HG02642 (cell line): ENCODE measurements around the gene SRMS.

Experiments
- ATAC-seq: cut with Tn5 transposase; IDR thresholded peaks from one replicate; pipeline ENCODE4 v1.9.1; 2021; ENCODE audit warnings: mild to moderate bottlenecking; ENCODE audit not compliant: unreplicated experiment, poor library complexity

The SRMS gene

DNA sequence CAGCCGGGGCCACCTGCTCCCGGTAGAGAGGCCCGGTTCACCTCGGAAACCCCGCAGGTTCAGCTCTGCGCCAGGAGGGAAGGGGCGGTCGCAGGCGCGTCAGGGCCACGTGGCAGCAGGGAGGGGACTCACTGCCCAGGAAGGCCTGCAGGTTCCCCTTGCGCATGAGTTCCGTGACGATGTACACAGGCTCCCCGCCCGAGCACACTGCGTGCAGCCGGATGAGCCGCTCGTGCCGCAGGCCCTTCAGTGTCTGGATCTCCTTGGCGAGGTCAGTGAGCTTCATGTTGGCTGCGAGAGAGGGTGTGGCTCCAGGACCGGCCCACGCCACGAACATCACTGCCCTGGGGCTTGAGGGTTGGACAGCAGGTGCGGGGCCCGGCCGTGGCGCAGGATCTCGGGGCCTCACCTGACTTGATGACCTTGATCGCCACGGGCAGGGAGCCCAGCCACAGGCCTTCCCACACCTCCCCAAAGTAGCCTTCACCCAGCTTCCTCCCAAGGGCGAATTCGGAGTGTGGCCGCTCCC is 5.5 kb downstream of the SRMS start:
- ATAC-seq: no peak

GRCh38 chr20:63541371-63541770 is 6.2 kb downstream of the SRMS start:
- ATAC-seq: no peak

GRCh38 chr20:63540417-63541186 is 6.9 kb downstream of the SRMS start:
- ATAC-seq: no peak

GRCh38 chr20:63539441-63540370 is 7.8 kb downstream of the SRMS start:
- ATAC-seq: no peak

GRCh38 chr20:63539092-63539430 is 8.5 kb downstream of the SRMS start:
- ATAC-seq: no peak

DNA sequence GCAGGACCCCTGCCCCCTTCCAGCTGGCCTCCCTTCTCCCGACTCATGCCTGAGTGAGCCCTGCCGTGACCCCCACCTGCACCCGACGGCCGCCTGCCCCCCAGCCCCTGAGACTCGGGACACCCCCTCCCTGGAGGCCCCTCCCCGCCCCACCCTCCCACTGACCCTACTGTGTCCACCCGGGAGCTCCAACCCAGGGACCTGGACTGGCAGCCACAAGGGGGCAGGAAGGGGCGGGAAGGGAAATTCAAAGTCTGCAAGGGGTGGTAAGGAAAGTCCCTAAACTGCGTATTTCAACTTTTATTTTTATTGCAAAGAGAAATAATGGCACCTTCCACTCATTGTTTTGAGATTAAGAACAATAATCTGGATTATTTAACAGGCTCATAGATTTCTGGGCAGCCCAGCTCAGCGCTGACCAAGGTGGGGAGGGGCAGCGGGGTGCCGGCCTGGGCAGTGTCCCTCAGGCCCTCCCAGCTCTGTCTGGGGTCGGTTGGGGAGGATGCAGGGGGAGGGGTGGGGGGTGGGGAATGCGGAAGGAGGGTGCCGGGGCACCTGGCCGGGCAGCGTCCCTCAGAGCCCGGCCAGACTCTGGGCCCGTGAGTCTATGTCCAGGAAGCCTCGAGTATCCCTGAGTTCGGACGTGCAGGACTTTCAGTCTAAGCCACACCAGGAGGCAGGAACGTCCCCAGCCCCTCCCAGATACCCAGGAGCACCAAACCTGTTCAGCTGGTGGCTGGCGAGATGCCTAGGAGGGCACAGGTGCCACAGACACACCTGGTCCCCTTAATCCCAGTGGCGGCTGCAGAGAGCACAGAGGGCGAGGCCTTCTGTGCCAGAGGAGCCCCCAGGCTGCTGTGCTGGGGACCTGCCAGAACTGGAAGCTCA is 9.1 kb downstream of the SRMS start:
- no peak for ATAC-seq

DNA sequence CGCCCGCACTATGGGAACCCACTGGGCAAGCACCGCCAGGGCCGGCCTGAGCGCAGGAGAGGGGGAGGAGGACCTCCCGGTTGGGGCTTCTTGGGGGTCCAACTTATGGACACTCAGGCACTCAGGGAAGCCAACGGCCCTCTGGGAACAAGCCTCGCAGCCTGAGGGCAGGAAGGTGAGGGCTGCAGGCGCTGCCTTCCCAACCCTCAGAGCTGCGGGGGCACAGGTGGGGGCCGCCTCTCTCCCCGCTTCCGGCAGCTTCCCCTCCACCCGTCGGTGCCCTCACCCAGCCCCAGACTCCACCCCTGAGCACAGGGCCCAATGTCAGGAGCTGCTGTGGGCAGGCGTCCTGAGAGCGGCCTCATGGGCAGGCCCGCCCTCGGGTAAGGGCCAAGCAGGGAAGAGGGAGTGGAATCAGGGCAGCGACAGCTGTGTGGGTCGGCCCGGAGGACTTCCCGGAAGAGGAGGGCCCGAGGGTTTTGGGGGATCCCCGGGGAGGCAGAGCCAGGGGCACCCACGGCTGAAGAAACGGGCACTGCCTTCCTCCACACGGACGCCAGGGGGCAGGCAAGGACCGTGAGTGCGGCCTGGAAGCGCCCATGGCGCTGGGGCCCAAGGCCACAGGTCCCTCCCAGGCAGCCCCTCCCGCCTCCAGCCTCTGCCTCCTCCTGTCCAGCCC is 9.9 kb downstream of the SRMS start:
- ATAC-seq: peak; percentile 83

DNA sequence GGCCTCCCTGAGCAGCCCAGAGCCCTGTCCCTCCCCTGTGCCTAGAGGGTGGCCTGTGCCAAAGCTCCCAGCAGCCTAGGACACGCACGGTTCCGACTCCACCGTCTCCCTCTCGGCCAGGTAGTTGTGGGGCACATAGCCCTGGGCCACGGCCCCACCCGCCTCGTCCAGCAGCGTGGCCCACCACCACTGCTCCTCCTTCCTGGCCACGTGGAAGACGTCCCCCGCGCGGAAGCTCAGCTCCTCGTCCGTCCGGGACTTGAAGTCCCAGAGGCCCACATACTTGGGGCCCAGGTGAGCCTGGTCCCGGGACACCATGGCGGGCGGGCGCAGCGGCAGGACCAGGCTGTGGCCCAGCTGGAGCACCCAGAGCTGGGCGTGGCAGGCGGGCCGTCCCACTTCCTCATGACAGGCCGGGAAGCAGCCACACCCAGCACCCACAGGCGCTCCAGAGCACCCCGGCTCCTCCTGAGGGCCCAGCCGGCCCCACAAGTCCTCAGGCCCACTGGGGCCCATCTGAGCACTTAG is 10.5 kb downstream of the SRMS start, which contains the start of gene PTK6:
Gene PTK6, minus strand, starts transcription at position 380 of the 528 bp plus-strand sequence. Its CDS starts 62 bp downstream, at position 318.
- ATAC-seq: no peak

GRCh38 chr20:63536241-63536977 is 11.1 kb downstream of the SRMS start:
- ATAC-seq: no peak

DNA sequence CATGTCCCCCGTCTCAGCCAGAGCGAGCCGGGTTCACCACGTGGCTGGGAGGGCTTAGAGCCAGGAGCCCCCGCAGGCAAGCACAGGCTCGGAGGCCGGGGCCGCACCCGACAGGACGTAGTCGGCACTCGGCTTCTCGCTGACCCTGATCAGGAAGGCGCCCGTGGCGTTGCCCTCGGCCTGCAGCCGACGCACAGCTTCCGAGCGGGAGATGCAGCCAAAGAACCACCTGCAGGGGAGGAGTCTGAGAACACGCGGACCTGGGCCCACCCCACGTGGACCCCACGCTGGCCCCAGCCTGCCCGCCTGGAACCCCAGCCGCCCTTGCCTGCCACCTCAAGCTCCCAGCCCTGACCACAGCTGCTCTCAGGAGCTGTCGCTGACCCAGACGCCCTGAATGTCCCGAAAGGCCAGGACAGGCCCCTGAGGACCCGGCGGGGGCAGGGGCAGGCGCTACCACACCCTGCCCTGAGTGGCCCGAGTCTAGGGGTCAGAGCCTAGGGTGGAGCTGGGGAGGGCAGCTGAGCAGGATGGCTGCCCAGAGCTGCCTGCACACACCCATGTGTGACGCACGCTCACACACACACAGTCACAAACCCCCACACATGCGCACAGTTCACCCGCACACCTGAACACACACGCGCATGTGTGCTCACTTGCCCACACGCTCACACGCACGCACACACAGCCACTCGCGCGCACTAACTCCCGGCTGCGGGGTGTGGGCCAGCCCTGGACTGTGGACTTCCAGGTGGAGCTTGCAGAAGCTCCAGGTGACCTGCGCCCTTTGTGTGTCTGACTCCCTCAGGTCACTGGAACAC is 12.5 kb downstream of the SRMS start:
- no peak for ATAC-seq

DNA sequence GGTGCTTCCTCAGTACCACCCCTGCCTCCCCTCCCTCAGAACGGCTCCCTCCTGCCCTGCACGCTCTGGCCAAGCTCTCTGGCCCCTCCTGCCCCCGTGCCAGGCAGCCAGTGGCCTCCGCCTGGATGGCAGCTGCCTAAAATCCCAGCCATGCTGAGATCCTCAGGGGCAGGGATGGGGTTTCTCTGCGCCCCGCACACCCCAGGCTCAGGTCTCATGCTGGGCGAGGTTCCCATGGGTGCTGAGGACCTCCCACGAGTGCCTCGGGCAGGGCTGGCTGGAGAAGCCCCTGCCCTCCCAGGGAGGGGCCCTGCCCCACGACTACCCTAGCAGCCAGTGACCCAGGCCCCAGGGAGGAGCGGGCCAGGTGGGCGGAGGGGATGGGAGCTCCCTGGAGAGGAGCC is 13.1 kb downstream of the SRMS start:
- no peak for ATAC-seq

- no peak for ATAC-seq
Measured at GRCh38 chr20:63533871-63534393, 13.6 kb downstream of the SRMS start.

DNA sequence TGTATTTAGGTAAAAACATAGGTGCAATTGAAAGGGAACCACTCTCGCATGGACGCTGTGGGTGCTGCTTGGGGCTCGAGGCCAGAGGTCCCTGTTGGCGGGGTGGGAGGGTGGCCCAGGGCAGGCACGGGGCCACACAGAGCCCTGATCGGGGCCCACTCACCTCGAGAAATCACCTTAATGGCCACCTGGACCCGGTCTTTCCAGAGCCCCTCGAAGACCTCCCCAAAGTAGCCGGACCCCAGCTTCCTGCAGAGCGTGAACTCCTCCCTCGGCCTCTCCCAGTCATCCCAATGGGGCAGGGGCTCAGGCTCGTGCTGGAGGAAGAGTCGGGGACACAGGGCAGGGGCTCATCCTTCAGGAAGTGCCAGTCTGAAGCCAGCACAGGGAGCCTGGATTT is 14.2 kb downstream of the SRMS start:
- ATAC-seq: no peak

DNA sequence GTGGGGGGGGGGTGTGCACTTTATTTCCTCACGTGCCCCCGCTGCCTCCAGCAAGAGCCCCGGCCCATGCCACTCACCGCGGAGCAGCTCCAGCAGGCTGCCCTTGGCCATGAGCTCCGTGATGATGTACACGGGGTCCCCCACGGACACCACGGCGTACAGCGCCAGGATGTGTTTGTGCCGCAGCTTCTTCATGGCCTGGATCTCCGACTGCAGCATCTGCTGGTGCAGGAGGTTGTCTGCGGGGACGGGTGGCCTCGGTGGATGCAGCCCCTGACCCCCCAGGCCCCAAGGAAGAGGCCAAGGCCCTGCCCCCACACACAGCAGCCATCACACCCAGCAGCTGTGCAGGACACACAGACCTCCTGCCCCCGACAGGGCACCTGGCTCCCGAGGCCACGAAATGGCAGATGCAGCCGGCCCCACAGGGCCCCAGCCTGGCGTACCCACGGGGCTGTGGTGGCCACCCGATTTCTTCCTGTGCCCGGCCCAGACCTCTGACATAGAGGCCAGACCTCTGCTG is 15.0 kb downstream of the SRMS start:
- ATAC-seq: no peak

GRCh38 chr20:63531686-63532448 is 15.7 kb downstream of the SRMS start:
- no peak for ATAC-seq

- no peak for ATAC-seq
Measured at GRCh38 chr20:63530788-63531160, 16.8 kb downstream of the SRMS start.
